Gastroesophageal sphincter (tissue), 2 donors: ENCODE results near the gene WNT3.

Experiments used
- POLR2A ChIP-seq, 2 donors: fragments of 450-650 bp; IDR thresholded peaks; one replicate each; pipeline ENCODE4 v1.6.1; 2017; ENCODE audit warnings: antibody characterized with exemption in 2 of 2, mild to moderate bottlenecking in 2 of 2, moderate library complexity in 1 of 2
- POLR2AphosphoS5 ChIP-seq: sonication (generic); formaldehyde crosslinking; IDR thresholded peaks from one replicate; pipeline ENCODE4 v1.6.1; 2017; ENCODE audit warnings: antibody characterized with exemption

GRCh38 chr17:46837521-46837920 is 19.0 kb upstream of the WNT3 start:
- TF ChIP-seq POLR2A (IDR thresholded peaks at IDR 0.05) (no peak), POLR2AphosphoS5 (no peak)
